Vagina (tissue), 2 donors: ENCODE measurements around the gene ACSF2.

Experiments used
- CTCF ChIP-seq, 3 experiments: fragments of 450-650 bp in 2 of 3; fragments of 200-600 bp in 1 of 3; sonication (generic) in 1 of 3; IDR thresholded peaks; one replicate each; pipeline ENCODE4 v1.5.1; 2017 to 2019; ENCODE audit warnings: antibody characterized with exemption in 3 of 3, mild to moderate bottlenecking in 2 of 3, moderate library complexity in 2 of 3
- POLR2A ChIP-seq, 2 donors: fragments of 450-650 bp; IDR thresholded peaks; one replicate each; pipeline ENCODE4 v1.6.1; 2017; ENCODE audit warnings: antibody characterized with exemption in 2 of 2, mild to moderate bottlenecking in 2 of 2, moderate library complexity in 2 of 2
- POLR2AphosphoS5 ChIP-seq, 2 donors: sonication (generic); formaldehyde crosslinking; IDR thresholded peaks; one replicate each; pipeline ENCODE4 v1.9.0; 2017; ENCODE audit warnings: antibody characterized with exemption in 2 of 2, mild to moderate bottlenecking in 2 of 2, low read depth in 1 of 2; ENCODE audit not compliant: insufficient read depth in 1 of 2

GRCh38 chr17:50495918-50496317, 69.9 kb downstream of the ACSF2 start:
- TF ChIP-seq POLR2A (IDR thresholded peaks at IDR 0.05) (no peak), CTCF (IDR thresholded peaks at IDR 0.05) (no peak), POLR2AphosphoS5 (IDR thresholded peaks at IDR 0.05; ENCODE audit: insufficient read depth in 1 of 2, low read depth in 1 of 2) (no peak)
